GM18873 (cell line): ENCODE measurements around the gene CDCA3.

Experiments used
- ATAC-seq: cut with Tn5 transposase; IDR thresholded peaks from one replicate; pipeline ENCODE4 v1.9.1; 2021; ENCODE audit warnings: mild to moderate bottlenecking, moderate library complexity, moderate number of reproducible peaks; ENCODE audit not compliant: unreplicated experiment, low FRiP score

CDCA3 gene

GRCh38 chr12:6836851-6837250 lies 14.2 kb downstream of the CDCA3 start:
- ATAC-seq, result no peak

GRCh38 chr12:6834873-6835272 lies 16.2 kb downstream of the CDCA3 start:
- ATAC-seq, result no peak

GRCh38 chr12:6834254-6834653 lies 16.8 kb downstream of the CDCA3 start:
- ATAC-seq, result no peak

- no peak for ATAC-seq
Observed at GRCh38 chr12:6833189-6833890, 17.7 kb downstream of the CDCA3 start.

- no peak for ATAC-seq
Observed at GRCh38 chr12:6832125-6832524, 19.0 kb downstream of the CDCA3 start.

GRCh38 chr12:6831450-6831995 lies 19.6 kb downstream of the CDCA3 start:
- ATAC-seq, result no peak

- ATAC-seq, result no peak
Observed at GRCh38 chr12:6830999-6831398, 20.1 kb downstream of the CDCA3 start.

- ATAC-seq, result no peak
Observed at GRCh38 chr12:6830286-6830890, 20.7 kb downstream of the CDCA3 start.

GRCh38 chr12:6829536-6830220 lies 21.4 kb downstream of the CDCA3 start:
- ATAC-seq, result no peak

GRCh38 chr12:6828781-6829535 lies 22.1 kb downstream of the CDCA3 start:
- no peak for ATAC-seq

- ATAC-seq, result no peak
Observed at GRCh38 chr12:6827982-6828780, 22.9 kb downstream of the CDCA3 start, which contains the start of gene P3H3. Gene P3H3, plus strand, starts transcription at chr12:6828407. Its CDS starts 34 bp downstream, at chr12:6828441.

GRCh38 chr12:6827437-6827911 lies 23.6 kb downstream of the CDCA3 start:
- no peak for ATAC-seq

- ATAC-seq, result no peak
Observed at GRCh38 chr12:6826734-6827436, 24.2 kb downstream of the CDCA3 start.

GRCh38 chr12:6826125-6826733 lies 24.9 kb downstream of the CDCA3 start:
- ATAC-seq, result no peak

- no peak for ATAC-seq
Observed at GRCh38 chr12:6825398-6826124, 25.5 kb downstream of the CDCA3 start.

- no peak for ATAC-seq
Observed at GRCh38 chr12:6824901-6825381, 26.1 kb downstream of the CDCA3 start.

GRCh38 chr12:6824085-6824775 lies 26.9 kb downstream of the CDCA3 start:
- ATAC-seq, result no peak
